Measurements from ENCODE around the gene CST4. TPM values are rescaled to one million over a fixed set of nuclear protein-coding genes. Genes with fewer than 3 reads are reported as not detected.

CST4 gene
- total RNA-seq = not detected

DNA sequence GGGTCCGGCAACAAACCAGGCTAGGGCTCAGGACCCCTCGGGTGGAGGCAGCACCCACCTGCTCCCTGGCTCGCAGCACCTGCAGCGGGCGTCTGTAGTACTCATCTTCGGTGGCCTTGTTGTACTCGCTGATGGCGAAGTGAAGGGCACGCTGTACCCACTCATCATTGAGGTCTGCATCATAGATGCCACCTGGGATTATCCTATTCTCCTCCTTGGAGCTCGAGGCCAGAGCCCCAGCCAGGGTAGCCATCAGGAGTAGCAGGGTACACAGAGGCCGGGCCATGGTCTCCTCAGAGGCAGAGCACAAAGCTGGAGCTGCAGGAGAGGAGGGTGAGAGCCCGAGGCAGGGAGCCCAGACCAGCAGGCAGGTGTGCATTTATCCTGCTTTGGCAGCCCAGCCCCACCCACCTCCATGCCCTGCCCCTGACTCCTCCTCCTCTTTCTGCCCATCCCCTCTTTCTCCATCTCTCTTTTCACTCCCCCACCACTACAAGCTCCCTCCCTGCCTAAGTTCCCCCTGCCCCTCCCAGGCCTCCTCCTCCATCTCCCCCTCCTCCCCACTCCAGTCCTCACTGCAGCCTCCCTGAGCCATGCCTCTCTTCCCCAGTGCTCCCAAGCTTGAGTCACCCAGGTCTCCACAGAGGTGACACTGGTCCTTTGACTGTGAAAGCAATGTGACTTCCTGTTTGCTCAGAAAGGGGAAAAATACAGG is at the start of gene CST4:
Gene CST4 (minus strand): TSS at position 355 of the 715 bp plus-strand sequence. CDS start 69 bp downstream, at position 286.

GRCh38 chr20:23637282-23638221 is 51.3 kb downstream of the CST4 start, which contains the start of gene CST3:
TSS of gene CST3 (minus strand) at chr20:23637955. CDS start at chr20:23637862, 93 bp downstream.

Small RNA genes within 50 kb of the gene (small RNA-seq; reads per million reads assigned to genes)
- 0 reads per million in 2 donors for gene CST2P1

Other genes with a start within 250 kb of the CST4 start
- not detected for gene CSTL1, start 249.4 kb downstream of the CST4 start, total RNA-seq
- not detected for gene CST11, start 236.2 kb downstream of the CST4 start, total RNA-seq
- not detected for gene CST8, start 197.9 kb downstream of the CST4 start, total RNA-seq
- gene CST9L, start 120.6 kb downstream of the CST4 start, total RNA-seq = not detected
- not detected for gene CST9, start 83.1 kb downstream of the CST4 start, total RNA-seq
- 100 to 1,000 TPM; 102 to 171 TPM for gene CST3, start 51.1 kb downstream of the CST4 start, total RNA-seq
- gene CST1, start 61.9 kb upstream of the CST4 start, total RNA-seq = not detected
- gene CST2, start 137.7 kb upstream of the CST4 start, total RNA-seq = not detected
- gene CST5, start 190.7 kb upstream of the CST4 start, total RNA-seq = not detected